WTC11 (cell line): Measurements from ENCODE around the gene PTPRN2.

Source experiments
- NFYB ChIP-seq: sonication (generic); formaldehyde crosslinking; conservative IDR thresholded peaks from 2 replicates; pipeline ENCODE4 v1.8.0; 2022; ENCODE audit warnings: low read depth, missing genetic modification reagents
- TF ChIP-seq, protein P1 (sequence below): fragments of 200-600 bp; IDR thresholded peaks from 2 replicates; pipeline ENCODE4 v1.8.0; 2022; ENCODE audit warnings: antibody characterized with exemption
- TF ChIP-seq, protein P2 (sequence below): sonication (generic); formaldehyde crosslinking; IDR thresholded peaks from 2 replicates; pipeline ENCODE4 v1.8.1; 2022; ENCODE audit warnings: low read depth, missing genetic modification reagents, borderline replicate concordance
- TF ChIP-seq, protein P3 (sequence below): sonication (generic); formaldehyde crosslinking; IDR thresholded peaks from 2 replicates; pipeline ENCODE4 v1.8.0; 2022; ENCODE audit warnings: mild to moderate bottlenecking, missing genetic modification reagents

DNA sequence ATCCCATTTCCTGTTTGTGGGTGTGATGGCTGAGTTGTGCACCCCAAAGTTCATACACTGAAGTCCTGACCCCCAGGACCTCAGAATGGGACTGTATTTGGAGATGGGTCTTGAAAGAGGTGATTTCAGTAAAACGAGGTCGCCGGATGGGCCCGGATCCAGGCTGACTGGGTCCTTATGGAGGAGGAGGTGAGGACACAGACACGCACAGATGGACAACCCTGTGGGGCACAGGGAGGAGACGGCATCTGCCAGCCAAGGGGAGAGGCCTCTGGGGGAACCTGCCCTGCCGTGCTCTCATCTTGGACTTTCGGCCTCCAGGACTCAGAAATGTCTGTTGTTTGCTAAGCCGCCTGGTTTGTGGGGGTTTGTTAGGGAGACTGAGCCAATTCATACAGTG lies 61.1 kb downstream of the PTPRN2 start:
- TF ChIP-seq, protein P1, sequence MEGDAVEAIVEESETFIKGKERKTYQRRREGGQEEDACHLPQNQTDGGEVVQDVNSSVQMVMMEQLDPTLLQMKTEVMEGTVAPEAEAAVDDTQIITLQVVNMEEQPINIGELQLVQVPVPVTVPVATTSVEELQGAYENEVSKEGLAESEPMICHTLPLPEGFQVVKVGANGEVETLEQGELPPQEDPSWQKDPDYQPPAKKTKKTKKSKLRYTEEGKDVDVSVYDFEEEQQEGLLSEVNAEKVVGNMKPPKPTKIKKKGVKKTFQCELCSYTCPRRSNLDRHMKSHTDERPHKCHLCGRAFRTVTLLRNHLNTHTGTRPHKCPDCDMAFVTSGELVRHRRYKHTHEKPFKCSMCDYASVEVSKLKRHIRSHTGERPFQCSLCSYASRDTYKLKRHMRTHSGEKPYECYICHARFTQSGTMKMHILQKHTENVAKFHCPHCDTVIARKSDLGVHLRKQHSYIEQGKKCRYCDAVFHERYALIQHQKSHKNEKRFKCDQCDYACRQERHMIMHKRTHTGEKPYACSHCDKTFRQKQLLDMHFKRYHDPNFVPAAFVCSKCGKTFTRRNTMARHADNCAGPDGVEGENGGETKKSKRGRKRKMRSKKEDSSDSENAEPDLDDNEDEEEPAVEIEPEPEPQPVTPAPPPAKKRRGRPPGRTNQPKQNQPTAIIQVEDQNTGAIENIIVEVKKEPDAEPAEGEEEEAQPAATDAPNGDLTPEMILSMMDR, result no peak
- TF ChIP-seq, protein P2, sequence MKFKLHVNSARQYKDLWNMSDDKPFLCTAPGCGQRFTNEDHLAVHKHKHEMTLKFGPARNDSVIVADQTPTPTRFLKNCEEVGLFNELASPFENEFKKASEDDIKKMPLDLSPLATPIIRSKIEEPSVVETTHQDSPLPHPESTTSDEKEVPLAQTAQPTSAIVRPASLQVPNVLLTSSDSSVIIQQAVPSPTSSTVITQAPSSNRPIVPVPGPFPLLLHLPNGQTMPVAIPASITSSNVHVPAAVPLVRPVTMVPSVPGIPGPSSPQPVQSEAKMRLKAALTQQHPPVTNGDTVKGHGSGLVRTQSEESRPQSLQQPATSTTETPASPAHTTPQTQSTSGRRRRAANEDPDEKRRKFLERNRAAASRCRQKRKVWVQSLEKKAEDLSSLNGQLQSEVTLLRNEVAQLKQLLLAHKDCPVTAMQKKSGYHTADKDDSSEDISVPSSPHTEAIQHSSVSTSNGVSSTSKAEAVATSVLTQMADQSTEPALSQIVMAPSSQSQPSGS (CRISPR knock-in tag), result no peak
- TF ChIP-seq, protein P3, sequence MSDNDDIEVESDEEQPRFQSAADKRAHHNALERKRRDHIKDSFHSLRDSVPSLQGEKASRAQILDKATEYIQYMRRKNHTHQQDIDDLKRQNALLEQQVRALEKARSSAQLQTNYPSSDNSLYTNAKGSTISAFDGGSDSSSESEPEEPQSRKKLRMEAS (CRISPR knock-in tag), result no peak
- TF ChIP-seq NFYB (CRISPR knock-in tag), result no peak
